Body of pancreas (tissue), 2 donors: Measurements from ENCODE around the gene CLCNKB. TPM values are rescaled to one million over a fixed set of nuclear protein-coding genes. Genes with fewer than 3 reads are reported as not detected.

Experiments
- total RNA-seq, 2 donors: library from RNA; depleted of rRNA; stranded (reverse); fragments of >200 nt; gene quantifications; one replicate each; pipeline ENCODE4 v1.1.0, GENCODE V29; 2016

CLCNKB gene
- total RNA-seq, 2 donors from 2014 or later, result 1.3 TPM; not detected in 1

Other genes starting within 250 kb of the CLCNKB start
- 1 to 10 TPM in 1 of 2 donors, under 1 TPM in 1; 0.66 to 1.0 TPM for gene UQCRHL, start 236.1 kb upstream of the CLCNKB start, total RNA-seq
- gene SPEN, start 196.1 kb upstream of the CLCNKB start, total RNA-seq, result 10 to 100 TPM; 27.8 to 38.9 TPM
- 10 to 100 TPM; 28.8 to 73.2 TPM for gene ZBTB17, start 67.7 kb upstream of the CLCNKB start, total RNA-seq
- gene SRARP, start 39.5 kb upstream of the CLCNKB start, total RNA-seq, result not detected
- 10 to 100 TPM in 1 of 2 donors, 1 to 10 TPM in 1; 5.7 to 39.9 TPM for gene HSPB7, start 25.7 kb upstream of the CLCNKB start, total RNA-seq
- 1 to 10 TPM; 2.1 to 4.0 TPM for gene CLCNKA, start 21.7 kb upstream of the CLCNKB start, total RNA-seq
- 1 to 10 TPM in 1 of 2 donors, not detected in 1; 4.2 TPM for gene FAM131C, start 29.9 kb downstream of the CLCNKB start, total RNA-seq
- 10 to 100 TPM; 19.5 to 26.7 TPM for gene EPHA2, start 112.3 kb downstream of the CLCNKB start, total RNA-seq
- 10 to 100 TPM; 15.3 to 31.3 TPM for gene ARHGEF19, start 168.9 kb downstream of the CLCNKB start, total RNA-seq
- 1 to 10 TPM; 3.6 TPM for gene CPLANE2, start 193.4 kb downstream of the CLCNKB start, total RNA-seq